ENCODE measurements around the gene CLTCL1.
"Not testable (repeated sequence)": the region's sequence is repeated elsewhere in the genome, so short reads cannot be mapped to it uniquely, and the experiment has no call there.

The CLTCL1 gene

DNA sequence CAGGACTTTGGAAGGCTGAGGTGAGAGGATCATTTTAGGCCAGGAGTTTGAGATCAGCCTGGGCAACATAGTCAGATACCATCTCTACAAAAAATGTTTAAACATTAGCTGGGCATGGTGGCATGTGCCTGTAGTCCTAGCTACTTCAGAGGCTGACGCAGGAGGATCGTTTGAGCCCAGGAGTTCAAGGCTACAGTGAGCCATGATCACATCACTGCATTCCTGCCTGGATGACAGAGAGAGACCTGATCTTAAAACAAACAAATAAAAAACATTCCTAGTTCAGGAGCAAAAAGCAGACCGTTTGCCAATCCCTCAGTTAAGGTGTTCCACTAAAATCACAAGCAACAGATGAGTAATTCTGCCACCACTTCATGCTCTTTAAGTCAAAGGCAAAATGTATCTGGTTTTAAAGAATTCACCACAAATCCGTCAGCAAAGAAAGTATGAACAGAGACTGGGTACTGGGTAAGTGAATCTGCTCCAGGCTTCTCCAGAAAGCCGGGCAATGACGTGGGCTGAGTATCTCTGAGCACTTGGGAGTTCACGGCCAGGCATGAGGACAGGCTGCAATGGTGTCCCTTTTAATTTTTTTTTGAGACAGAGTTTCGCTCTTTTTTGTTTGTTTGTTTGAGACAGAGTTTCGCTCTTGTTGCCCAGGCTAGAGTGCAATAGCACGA, 19.5 kb downstream of the CLTCL1 start:
- Histone ChIP-seq H3K4me3 (ENCODE audit: low read depth, low read length) (no peak overlapping the region), H3K27me3 (ENCODE audit: control insufficient read depth, insufficient read depth, low read length) (no peaks in the 10 kb centered on the region), H3K4me1 (ENCODE audit: control insufficient read depth, insufficient read depth, low read length) (peaks cover 6% of the 10 kb centered on the region; the same call in 1 of the 2 replicates), H3K36me3 (ENCODE audit: control insufficient read depth, insufficient read depth, low read length) (no peaks in the 10 kb centered on the region), H3K9ac (ENCODE audit: low read length) (no peak overlapping the region), H3K9me3 (ENCODE audit: control insufficient read depth, insufficient read depth, low read depth, low read length) (no peaks in the 10 kb centered on the region), H3K27ac (ENCODE audit: low read depth, low read length) (no peak overlapping the region)

DNA sequence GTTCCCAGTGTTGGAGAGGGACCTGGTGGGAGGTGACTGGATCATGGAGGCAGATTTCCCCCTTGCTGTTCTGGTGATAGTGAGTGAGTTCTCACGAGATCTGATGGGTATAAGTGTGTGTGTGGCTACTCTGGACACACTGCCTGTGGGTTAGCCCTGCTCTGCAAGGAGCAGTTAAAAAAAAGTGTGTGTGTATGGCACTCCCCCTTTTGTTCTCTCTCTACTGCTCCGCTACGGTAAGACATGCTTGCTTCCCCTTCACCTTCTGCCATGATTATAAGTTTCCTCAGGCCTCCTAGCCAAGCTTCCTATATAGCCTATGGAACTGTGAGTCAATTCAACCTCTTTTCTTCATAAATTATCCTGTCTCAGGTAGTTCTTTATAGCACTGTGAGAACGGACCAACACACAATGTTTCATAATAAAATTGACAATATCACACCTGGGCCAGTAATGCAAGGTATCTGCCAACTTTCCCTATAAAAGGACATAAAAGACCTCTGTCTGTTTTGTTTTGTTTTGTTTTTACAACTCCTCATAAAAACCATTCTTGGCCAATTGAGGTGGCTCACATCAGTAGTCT, 20.2 kb downstream of the CLTCL1 start:
- H3K27ac ChIP-seq (ENCODE audit: low read depth, low read length), result no peak overlapping the region
- no peak overlapping the region for H3K9ac ChIP-seq (ENCODE audit: low read length)
- peaks cover 6% of the 10 kb centered on the region; the same call in 1 of the 2 replicates for H3K4me1 ChIP-seq (ENCODE audit: control insufficient read depth, insufficient read depth, low read length)
- no peaks in the 10 kb centered on the region for H3K27me3 ChIP-seq (ENCODE audit: control insufficient read depth, insufficient read depth, low read length)
- H3K36me3 ChIP-seq (ENCODE audit: control insufficient read depth, insufficient read depth, low read length), result no peaks in the 10 kb centered on the region
- no peak overlapping the region for H3K4me3 ChIP-seq (ENCODE audit: low read depth, low read length)
- peaks cover 5% of the 10 kb centered on the region for H3K9me3 ChIP-seq (ENCODE audit: control insufficient read depth, insufficient read depth, low read depth, low read length)

DNA sequence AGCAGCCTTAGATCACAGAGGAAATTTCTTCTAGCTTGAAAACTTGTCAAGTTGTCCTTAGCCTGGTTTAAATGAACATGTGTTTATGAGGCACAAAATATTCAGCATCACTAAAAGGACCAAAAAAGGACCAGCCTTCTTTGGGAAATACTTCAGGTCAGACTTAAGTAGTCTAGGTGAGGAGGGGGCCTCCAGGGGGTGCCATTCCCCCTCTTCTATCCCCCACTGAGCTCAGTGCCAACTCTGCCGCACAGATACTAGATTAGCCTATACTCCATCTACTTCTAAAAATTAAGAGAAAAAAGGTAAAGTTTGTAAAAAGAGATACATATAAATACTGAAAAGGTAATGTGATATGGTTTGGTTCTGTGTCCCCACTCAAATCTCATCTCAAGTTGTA, 20.6 kb downstream of the CLTCL1 start:
- H3K9ac ChIP-seq (ENCODE audit: low read length), result no peak overlapping the region
- peaks cover 6% of the 10 kb centered on the region; the same call in 1 of the 2 replicates for H3K4me1 ChIP-seq (ENCODE audit: control insufficient read depth, insufficient read depth, low read length)
- H3K4me3 ChIP-seq (ENCODE audit: low read depth, low read length), result no peak overlapping the region
- H3K36me3 ChIP-seq (ENCODE audit: control insufficient read depth, insufficient read depth, low read length), result no peaks in the 10 kb centered on the region
- H3K27ac ChIP-seq (ENCODE audit: low read depth, low read length), result no peak overlapping the region
- H3K9me3 ChIP-seq (ENCODE audit: control insufficient read depth, insufficient read depth, low read depth, low read length), result peaks cover 7% of the 10 kb centered on the region
- H3K27me3 ChIP-seq (ENCODE audit: control insufficient read depth, insufficient read depth, low read length), result no peaks in the 10 kb centered on the region

DNA sequence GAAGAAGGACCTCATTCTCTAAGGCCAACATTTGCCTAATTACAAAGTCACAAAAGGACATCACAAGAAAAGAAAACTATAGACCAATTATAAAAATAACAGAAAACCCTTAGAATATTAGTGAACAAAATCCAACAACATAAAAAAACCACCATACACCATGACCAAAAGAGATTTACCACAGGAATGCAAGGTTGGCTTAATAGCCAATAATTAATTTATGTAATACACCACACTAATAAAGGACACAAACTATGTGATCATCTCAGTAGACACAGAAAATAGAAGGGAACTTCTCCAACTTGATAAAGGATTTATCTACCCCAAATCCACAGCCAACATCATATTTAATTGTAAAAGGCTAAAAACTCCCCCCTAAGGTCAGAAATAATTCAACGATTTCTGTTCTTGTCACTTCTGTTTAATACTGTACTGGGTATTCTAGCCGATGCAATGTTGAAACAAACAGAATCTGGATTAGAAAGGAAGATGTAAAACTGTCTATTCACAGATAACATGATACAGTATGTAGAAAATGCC, 24.9 kb downstream of the CLTCL1 start:
- H3K27me3 ChIP-seq (ENCODE audit: control insufficient read depth, insufficient read depth, low read length), result no peaks in the 10 kb centered on the region
- H3K4me1 ChIP-seq (ENCODE audit: control insufficient read depth, insufficient read depth, low read length), result no peaks in the 10 kb centered on the region
- no peak overlapping the region for H3K4me3 ChIP-seq (ENCODE audit: low read depth, low read length)
- no peaks in the 10 kb centered on the region for H3K36me3 ChIP-seq (ENCODE audit: control insufficient read depth, insufficient read depth, low read length)
- peaks cover 7% of the 10 kb centered on the region for H3K9me3 ChIP-seq (ENCODE audit: control insufficient read depth, insufficient read depth, low read depth, low read length)
- H3K9ac ChIP-seq (ENCODE audit: low read length), result no peak overlapping the region
- no peak overlapping the region for H3K27ac ChIP-seq (ENCODE audit: low read depth, low read length)

DNA sequence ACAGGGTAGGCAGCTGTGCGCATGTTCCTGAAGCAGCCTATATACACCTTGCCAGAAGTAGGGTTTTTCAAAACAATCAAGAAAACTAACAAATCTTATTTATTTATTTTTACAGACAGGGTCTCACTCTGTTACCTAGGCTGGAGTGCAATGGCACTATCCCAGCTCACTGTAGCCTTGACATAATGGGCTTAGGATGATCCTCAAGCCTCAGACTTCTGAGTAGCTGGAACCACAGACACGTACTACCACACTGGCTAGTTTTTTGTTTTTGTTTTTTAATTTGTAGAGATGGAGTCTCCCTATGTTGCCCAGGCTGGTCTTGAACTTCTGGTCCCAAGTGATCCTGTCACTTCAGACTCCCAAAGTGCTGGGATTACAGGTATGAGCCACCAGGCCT, 25.7 kb downstream of the CLTCL1 start:
- Histone ChIP-seq H3K4me1 (ENCODE audit: control insufficient read depth, insufficient read depth, low read length) (no peaks in the 10 kb centered on the region), H3K9me3 (ENCODE audit: control insufficient read depth, insufficient read depth, low read depth, low read length) (peaks cover 7% of the 10 kb centered on the region), H3K27me3 (ENCODE audit: control insufficient read depth, insufficient read depth, low read length) (no peaks in the 10 kb centered on the region), H3K27ac (ENCODE audit: low read depth, low read length) (no peak overlapping the region), H3K4me3 (ENCODE audit: low read depth, low read length) (no peak overlapping the region), H3K9ac (ENCODE audit: low read length) (no peak overlapping the region), H3K36me3 (ENCODE audit: control insufficient read depth, insufficient read depth, low read length) (no peaks in the 10 kb centered on the region; the same call in 1 of the 2 replicates)

DNA sequence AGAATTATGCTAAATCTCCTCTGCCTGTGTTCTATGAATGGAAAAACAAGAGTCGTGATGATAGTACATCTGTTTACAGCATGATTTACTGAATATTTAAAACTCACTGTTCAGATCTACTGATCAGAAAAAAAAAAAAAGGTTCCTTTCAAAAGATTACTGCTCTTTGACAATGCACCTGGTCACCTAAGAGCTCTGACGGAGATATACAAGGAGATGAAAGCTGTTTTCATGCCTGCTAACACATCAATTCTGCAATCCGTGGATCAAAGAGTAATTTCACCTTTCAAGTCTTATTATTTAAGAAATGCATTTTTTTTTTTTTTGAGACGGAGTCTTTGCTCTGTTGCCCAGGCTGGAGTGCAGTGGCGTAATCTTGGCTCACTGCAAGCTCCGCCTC, 30.7 kb downstream of the CLTCL1 start:
- no peak overlapping the region for H3K9ac ChIP-seq (ENCODE audit: low read length)
- no peaks in the 10 kb centered on the region for H3K27me3 ChIP-seq (ENCODE audit: control insufficient read depth, insufficient read depth, low read length)
- peaks cover 5% of the 10 kb centered on the region; the same call in 1 of the 2 replicates for H3K36me3 ChIP-seq (ENCODE audit: control insufficient read depth, insufficient read depth, low read length)
- H3K4me3 ChIP-seq (ENCODE audit: low read depth, low read length), result no peak overlapping the region
- H3K27ac ChIP-seq (ENCODE audit: low read depth, low read length), result no peak overlapping the region
- H3K4me1 ChIP-seq (ENCODE audit: control insufficient read depth, insufficient read depth, low read length), result no peaks in the 10 kb centered on the region
- H3K9me3 ChIP-seq (ENCODE audit: control insufficient read depth, insufficient read depth, low read depth, low read length), result no peaks in the 10 kb centered on the region; the same call in 1 of the 2 replicates

DNA sequence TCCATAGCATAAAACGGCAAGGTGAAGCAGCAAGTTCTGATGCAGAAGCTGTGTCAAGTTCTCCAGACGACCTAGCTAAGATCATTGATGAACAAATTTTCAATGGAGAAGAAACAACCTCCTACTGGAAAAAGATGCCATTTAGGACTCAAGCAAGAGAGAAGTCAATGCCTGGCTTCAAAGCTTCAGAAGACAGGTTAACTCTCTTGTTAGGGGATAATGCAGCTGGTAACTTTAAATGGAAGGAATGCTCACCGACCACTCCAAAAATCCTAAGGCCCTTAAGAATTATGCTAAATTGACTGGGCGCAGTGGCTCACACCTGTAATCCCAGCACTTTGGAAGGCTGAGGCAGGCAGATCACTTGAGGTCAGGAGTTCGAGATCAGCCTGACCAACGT, 31.3 kb downstream of the CLTCL1 start:
- Histone ChIP-seq H3K36me3 (ENCODE audit: control insufficient read depth, insufficient read depth, low read length) (peaks cover 5% of the 10 kb centered on the region; the same call in 1 of the 2 replicates), H3K27ac (ENCODE audit: low read depth, low read length) (no peak overlapping the region), H3K9ac (ENCODE audit: low read length) (no peak overlapping the region), H3K27me3 (ENCODE audit: control insufficient read depth, insufficient read depth, low read length) (no peaks in the 10 kb centered on the region), H3K4me1 (ENCODE audit: control insufficient read depth, insufficient read depth, low read length) (no peaks in the 10 kb centered on the region), H3K4me3 (ENCODE audit: low read depth, low read length) (no peak overlapping the region), H3K9me3 (ENCODE audit: control insufficient read depth, insufficient read depth, low read depth, low read length) (no peaks in the 10 kb centered on the region)

DNA sequence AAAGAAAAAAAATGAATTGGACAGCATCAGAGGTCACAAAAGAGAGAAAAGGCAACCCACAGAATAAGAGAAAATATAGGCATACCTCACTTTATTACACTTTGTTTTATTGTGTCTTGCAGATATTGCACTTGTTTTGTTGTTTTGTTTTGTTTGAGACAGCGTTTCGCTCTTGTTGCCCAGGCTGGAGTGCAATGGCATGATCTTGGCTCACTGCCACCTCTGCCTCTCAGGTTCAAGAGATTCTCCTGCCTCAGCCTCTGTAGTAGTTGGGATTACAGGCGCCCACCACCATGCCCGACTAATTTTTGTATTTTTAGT, 32.6 kb downstream of the CLTCL1 start:
- not testable (repeated sequence) for H3K4me3 ChIP-seq (ENCODE audit: low read depth, low read length); H3K9me3 ChIP-seq (ENCODE audit: control insufficient read depth, insufficient read depth, low read depth, low read length); H3K27me3 ChIP-seq (ENCODE audit: control insufficient read depth, insufficient read depth, low read length); H3K27ac ChIP-seq (ENCODE audit: low read depth, low read length); H3K4me1 ChIP-seq (ENCODE audit: control insufficient read depth, insufficient read depth, low read length); H3K36me3 ChIP-seq (ENCODE audit: control insufficient read depth, insufficient read depth, low read length); H3K9ac ChIP-seq (ENCODE audit: low read length)

DNA sequence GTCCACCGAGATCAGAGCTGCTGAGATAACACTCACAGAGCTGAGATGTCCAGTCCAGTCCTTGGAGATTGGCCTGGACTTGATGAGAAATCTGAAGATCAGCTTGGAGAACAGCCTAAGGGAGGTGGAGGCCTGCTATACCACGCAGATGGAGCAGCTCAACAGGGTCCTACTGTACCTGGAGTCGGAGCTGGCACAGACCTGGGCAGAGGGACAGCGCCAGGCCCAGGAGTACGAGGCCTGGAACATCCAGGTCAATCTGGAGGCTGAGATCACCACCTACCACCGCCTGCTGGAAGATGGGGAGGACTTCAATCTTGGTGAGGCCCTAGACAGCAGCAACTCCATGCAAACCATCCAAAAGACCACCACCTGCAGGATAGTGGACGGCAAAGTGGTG, 33.1 kb downstream of the CLTCL1 start:
- H3K4me3 ChIP-seq (ENCODE audit: low read depth, low read length), result no peak overlapping the region
- H3K9ac ChIP-seq (ENCODE audit: low read length), result no peak overlapping the region
- no peaks in the 10 kb centered on the region for H3K9me3 ChIP-seq (ENCODE audit: control insufficient read depth, insufficient read depth, low read depth, low read length)
- no peak overlapping the region for H3K27ac ChIP-seq (ENCODE audit: low read depth, low read length)
- H3K27me3 ChIP-seq (ENCODE audit: control insufficient read depth, insufficient read depth, low read length), result no peaks in the 10 kb centered on the region
- H3K36me3 ChIP-seq (ENCODE audit: control insufficient read depth, insufficient read depth, low read length), result peaks cover 5% of the 10 kb centered on the region; the same call in 1 of the 2 replicates
- H3K4me1 ChIP-seq (ENCODE audit: control insufficient read depth, insufficient read depth, low read length), result no peaks in the 10 kb centered on the region

DNA sequence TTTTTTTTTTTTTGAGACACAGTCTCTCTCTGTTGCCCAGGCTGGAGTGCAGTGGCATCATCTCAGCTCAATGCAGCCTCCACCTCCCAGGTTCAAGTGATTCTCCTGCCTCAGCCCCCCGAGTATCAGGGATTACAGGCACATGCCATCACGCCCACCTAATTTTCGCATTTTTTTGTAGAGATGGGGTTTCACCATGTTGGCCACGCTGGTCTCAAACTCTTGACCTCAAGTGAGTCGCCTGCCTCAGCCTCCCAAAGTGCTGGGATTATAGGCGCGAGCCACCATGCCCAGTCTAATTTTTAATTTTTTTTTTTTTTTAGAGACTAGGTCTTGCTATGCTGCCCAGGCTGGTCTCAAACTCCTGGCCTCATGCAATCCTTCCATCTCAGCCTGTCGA, 35.2 kb downstream of the CLTCL1 start:
- H3K9me3 ChIP-seq (ENCODE audit: control insufficient read depth, insufficient read depth, low read depth, low read length); H3K4me1 ChIP-seq (ENCODE audit: control insufficient read depth, insufficient read depth, low read length); H3K36me3 ChIP-seq (ENCODE audit: control insufficient read depth, insufficient read depth, low read length); H3K27ac ChIP-seq (ENCODE audit: low read depth, low read length); H3K9ac ChIP-seq (ENCODE audit: low read length); H3K27me3 ChIP-seq (ENCODE audit: control insufficient read depth, insufficient read depth, low read length); H3K4me3 ChIP-seq (ENCODE audit: low read depth, low read length): not testable (repeated sequence)

DNA sequence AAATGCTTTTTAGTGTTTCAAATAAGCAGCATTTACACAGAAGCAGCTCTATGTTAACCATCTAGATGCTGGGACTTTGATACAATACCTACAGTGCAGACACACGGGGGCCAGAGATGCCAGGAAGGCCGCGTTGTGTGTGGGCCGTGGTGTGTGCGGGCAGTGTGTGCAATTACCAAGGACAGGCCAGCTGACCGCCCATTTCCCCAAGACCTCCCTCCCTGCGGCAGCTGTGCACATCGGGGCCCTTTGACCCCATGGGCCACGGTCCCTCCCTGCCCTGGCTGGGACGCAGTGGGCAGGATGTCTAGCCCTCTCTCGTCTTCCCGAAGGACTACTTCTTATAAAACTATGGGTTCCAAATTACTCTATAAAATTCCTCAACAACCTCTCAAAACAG, 38.4 kb downstream of the CLTCL1 start:
- no peaks in the 10 kb centered on the region for H3K9me3 ChIP-seq (ENCODE audit: control insufficient read depth, insufficient read depth, low read depth, low read length)
- peaks cover 5% of the 10 kb centered on the region; the same call in 1 of the 2 replicates for H3K36me3 ChIP-seq (ENCODE audit: control insufficient read depth, insufficient read depth, low read length)
- H3K4me1 ChIP-seq (ENCODE audit: control insufficient read depth, insufficient read depth, low read length), result no peaks in the 10 kb centered on the region
- no peak overlapping the region for H3K27ac ChIP-seq (ENCODE audit: low read depth, low read length)
- H3K9ac ChIP-seq (ENCODE audit: low read length), result no peak overlapping the region
- no peak overlapping the region for H3K4me3 ChIP-seq (ENCODE audit: low read depth, low read length)
- H3K27me3 ChIP-seq (ENCODE audit: control insufficient read depth, insufficient read depth, low read length), result no peaks in the 10 kb centered on the region
